Left ventricle myocardium inferior (tissue), 1 donor: Measurements from ENCODE around the gene EPB41L5. TPM values are rescaled to one million over a fixed set of nuclear protein-coding genes. Genes with fewer than 3 reads are reported as not detected.
A peak's percentile ranks its signal among the peaks of the same experiment; 100 is the strongest.

Experiments used
- DNase-seq: peaks from one replicate; pipeline ENCODE4 v3.0.0-alpha.2; 2020
- H3K27ac ChIP-seq: fragments of 200-600 bp; replicated peaks from 2 replicates; pipeline ENCODE4 v1.8.0; 2021
- H3K27me3 ChIP-seq: fragments of 200-600 bp; 2 replicates; pipeline ENCODE4 v1.8.0; 2021; ENCODE audit warnings: low read depth
- H3K36me3 ChIP-seq: fragments of 200-600 bp; 2 replicates; pipeline ENCODE4 v1.8.0; 2021
- H3K4me1 ChIP-seq: fragments of 200-600 bp; 2 replicates; pipeline ENCODE4 v1.8.0; 2021
- H3K4me3 ChIP-seq: fragments of 200-600 bp; 2 replicates; pipeline ENCODE4 v1.8.0; 2021; ENCODE audit warnings: mild to moderate bottlenecking, moderate library complexity
- H3K9me3 ChIP-seq: fragments of 200-600 bp; replicated peaks from 2 replicates; pipeline ENCODE4 v1.8.0; 2021
- CTCF ChIP-seq: fragments of 200-600 bp; IDR thresholded peaks from 2 replicates; pipeline ENCODE4 v1.8.0; 2021; ENCODE audit warnings: antibody characterized with exemption, mild to moderate bottlenecking, borderline replicate concordance
- intact Hi-C: fragments of 100-400 bp; cut with micrococcal nuclease; formaldehyde crosslinking; loops from one replicate; pipeline ENCODE4 v1.11.0; 2022
- total RNA-seq: library from RNA; stranded (reverse); fragmentation: NEBNext Ultra II Directional; extraction: Animal tissue kit (Norgen Biotek cat#: 25700); gene quantifications from one replicate; pipeline ENCODE4 v1.2.1, GENCODE V29; 2021
- donor health status: DM: no; HTN: yes; CAD: no; lungs with severe emphysema.

EPB41L5 gene
- total RNA-seq, 1 donor from 2014 or later: 9.1 TPM

GRCh38 chr2:120174963-120175581, 162.2 kb downstream of the EPB41L5 start:
- peaks cover 5% of the 10 kb centered on the region for H3K36me3 ChIP-seq
- H3K4me1 ChIP-seq: peaks cover 13% of the 10 kb centered on the region
- H3K27me3 ChIP-seq: no peaks in the 10 kb centered on the region
- no peaks in the 10 kb centered on the region for H3K9me3 ChIP-seq
- no peak for DNase-seq
- H3K27ac ChIP-seq: no peak overlapping the region
- TF ChIP-seq CTCF: peak; percentile 80
- H3K4me3 ChIP-seq: no peak overlapping the region
- intact Hi-C loops: loop anchor here (5.0 kb wide), 1 partner anchor 423 kb away; no protein-coding TSS in a partner anchor

GRCh38 chr2:120176526-120176925, 163.6 kb downstream of the EPB41L5 start:
- TF ChIP-seq CTCF: no peak
- H3K4me1 ChIP-seq: peaks cover 13% of the 10 kb centered on the region
- intact Hi-C loops: no loop called here
- H3K27ac ChIP-seq: no peak overlapping the region
- no peaks in the 10 kb centered on the region for H3K36me3 ChIP-seq
- no peak for DNase-seq
- H3K9me3 ChIP-seq: no peaks in the 10 kb centered on the region
- no peaks in the 10 kb centered on the region for H3K27me3 ChIP-seq
- H3K4me3 ChIP-seq: no peak overlapping the region

GRCh38 chr2:120177001-120177621, 164.2 kb downstream of the EPB41L5 start:
- H3K36me3 ChIP-seq: no peaks in the 10 kb centered on the region
- H3K27ac ChIP-seq: no peak overlapping the region
- H3K4me3 ChIP-seq: peak overlapping the region; percentile 44
- DNase-seq: peak; percentile 25
- peaks cover 13% of the 10 kb centered on the region for H3K4me1 ChIP-seq
- no peaks in the 10 kb centered on the region for H3K9me3 ChIP-seq
- intact Hi-C loops: no loop called here
- no peaks in the 10 kb centered on the region for H3K27me3 ChIP-seq
- peak; percentile 30 for TF ChIP-seq CTCF

DNA sequence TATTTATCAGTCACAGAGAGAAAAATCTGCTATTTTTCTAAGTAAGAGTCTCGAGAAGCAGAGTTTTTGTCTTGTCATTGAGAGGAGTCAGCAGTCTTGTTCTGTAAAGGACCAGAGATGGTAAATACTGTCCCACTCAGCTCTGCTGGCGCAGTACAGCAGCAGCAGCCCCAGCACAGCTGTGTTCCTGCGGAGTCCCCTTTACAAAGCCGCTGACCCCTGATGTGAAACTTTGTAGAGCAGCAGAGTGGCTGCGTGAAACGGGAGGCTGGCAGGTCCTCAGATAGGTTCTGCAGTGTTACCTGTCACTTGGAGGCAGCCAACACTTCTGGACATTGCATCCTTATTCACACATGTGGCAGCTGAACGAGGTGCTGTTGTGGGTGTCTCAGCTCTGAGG, 165.1 kb downstream of the EPB41L5 start:
- no peak for DNase-seq
- intact Hi-C loops: no loop called here
- no peak overlapping the region for H3K27ac ChIP-seq
- no peaks in the 10 kb centered on the region for H3K27me3 ChIP-seq
- TF ChIP-seq CTCF: no peak
- no peak overlapping the region for H3K4me3 ChIP-seq
- no peaks in the 10 kb centered on the region for H3K9me3 ChIP-seq
- peaks cover 13% of the 10 kb centered on the region for H3K4me1 ChIP-seq
- H3K36me3 ChIP-seq: no peaks in the 10 kb centered on the region

DNA sequence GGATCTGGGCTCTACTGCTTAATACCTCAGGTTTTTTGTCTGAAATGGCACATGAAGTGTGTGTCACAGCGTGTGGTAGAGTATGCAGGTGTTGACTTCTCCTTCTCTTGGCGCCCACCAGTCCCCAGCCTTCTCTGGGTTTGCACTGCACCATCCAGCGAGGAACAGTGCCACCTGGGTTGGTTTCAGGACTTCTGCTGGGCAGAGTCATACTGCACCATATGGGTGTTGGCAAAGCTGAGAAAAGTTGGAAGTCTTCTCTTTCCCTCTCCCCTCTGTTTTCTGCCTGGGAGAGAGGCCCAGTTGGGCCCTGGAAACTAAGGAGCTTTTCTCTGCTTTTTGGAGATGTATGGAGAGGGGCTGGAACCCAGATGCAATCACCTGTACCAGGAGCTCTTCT, 166.5 kb downstream of the EPB41L5 start:
- DNase-seq: no peak
- no peak overlapping the region for H3K4me3 ChIP-seq
- no peaks in the 10 kb centered on the region for H3K27me3 ChIP-seq
- no peak for TF ChIP-seq CTCF
- H3K27ac ChIP-seq: no peak overlapping the region
- H3K36me3 ChIP-seq: no peaks in the 10 kb centered on the region
- no peaks in the 10 kb centered on the region for H3K9me3 ChIP-seq
- peaks cover 13% of the 10 kb centered on the region for H3K4me1 ChIP-seq
- intact Hi-C loops: no loop called here
